ENCODE data around the gene TOX2.

GRCh38 chr20:44034451-44034850, 119.8 kb downstream of the TOX2 start:
- no peak for TF ChIP-seq RNF2 (IDR thresholded peaks at IDR 0.05; ENCODE audit: borderline replicate concordance, low read depth, low read length, missing control alignments, poor library complexity, severe bottlenecking)
- no peak for TF ChIP-seq SP1 (IDR thresholded peaks at IDR 0.05; ENCODE audit: low read depth, low read length)
- no peak for TF ChIP-seq CTCF (IDR thresholded peaks at IDR 0.05; ENCODE audit: control extremely low read depth in 1 of 3, insufficient read depth in 1 of 3, low read depth in 1 of 3, low read length in 3 of 3)
- no peak for TF ChIP-seq POLR2A (IDR thresholded peaks at IDR 0.05; ENCODE audit: control extremely low read depth in 1 of 2, low read depth in 2 of 2, low read length in 2 of 2)
- TF ChIP-seq TEAD4 (IDR thresholded peaks at IDR 0.05; ENCODE audit: low read depth, low read length): no peak
- TF ChIP-seq EZH2 (IDR thresholded peaks at IDR 0.05; ENCODE audit: low read depth, low read length, severe bottlenecking): no peak

Data from H1 (cell line).